Activated CD8-positive, alpha-beta memory T cell treated with anti-CD3 and anti-CD28 coated beads, Interleukin-2, amount 50 U/mL, for 4 hours (primary cell): Measurements from ENCODE around the gene GRAMD2B.

ENCODE experiments used
- DNase-seq: peaks from one replicate; pipeline ENCODE4 v3.0.0-alpha.2; 2020

The GRAMD2B gene

GRCh38 chr5:126482591-126482990 lies 59.4 kb downstream of the GRAMD2B start:
- no peak for DNase-seq

- no peak for DNase-seq
These were observed 59.9 kb downstream of the GRAMD2B start for GRCh38 chr5:126483156-126483555.

- no peak for DNase-seq
These were observed 61.0 kb downstream of the GRAMD2B start for GRCh38 chr5:126484253-126484652.

- DNase-seq = no peak
These were observed 63.1 kb downstream of the GRAMD2B start for GRCh38 chr5:126486332-126486731.

- no peak for DNase-seq
These were observed 64.4 kb downstream of the GRAMD2B start for GRCh38 chr5:126487596-126487995.

- no peak for DNase-seq
These were observed 65.3 kb downstream of the GRAMD2B start for GRCh38 chr5:126488443-126489065.

GRCh38 chr5:126490167-126490940 lies 67.1 kb downstream of the GRAMD2B start:
- no peak for DNase-seq

- no peak for DNase-seq
These were observed 69.7 kb downstream of the GRAMD2B start for GRCh38 chr5:126492939-126493338.

GRCh38 chr5:126494393-126494792 lies 71.2 kb downstream of the GRAMD2B start:
- DNase-seq = no peak

GRCh38 chr5:126497506-126497905 lies 74.3 kb downstream of the GRAMD2B start:
- no peak for DNase-seq

- DNase-seq = no peak
These were observed 76.1 kb downstream of the GRAMD2B start for GRCh38 chr5:126499278-126499677.

GRCh38 chr5:126499853-126500342 lies 76.7 kb downstream of the GRAMD2B start:
- no peak for DNase-seq

- no peak for DNase-seq
These were observed 78.2 kb downstream of the GRAMD2B start for GRCh38 chr5:126501448-126501847.

GRCh38 chr5:126503602-126504104 lies 80.4 kb downstream of the GRAMD2B start:
- no peak for DNase-seq

GRCh38 chr5:126506079-126506478 lies 82.9 kb downstream of the GRAMD2B start:
- no peak for DNase-seq

GRCh38 chr5:126508251-126508961 lies 85.2 kb downstream of the GRAMD2B start:
- DNase-seq = no peak

GRCh38 chr5:126508962-126509279 lies 85.7 kb downstream of the GRAMD2B start:
- no peak for DNase-seq

- no peak for DNase-seq
These were observed 86.1 kb downstream of the GRAMD2B start for GRCh38 chr5:126509339-126509738.

- no peak for DNase-seq
These were observed 88.8 kb downstream of the GRAMD2B start for GRCh38 chr5:126511961-126512360.

- DNase-seq = no peak
These were observed 89.2 kb downstream of the GRAMD2B start for GRCh38 chr5:126512451-126512850.

GRCh38 chr5:126513302-126513701 lies 90.1 kb downstream of the GRAMD2B start:
- no peak for DNase-seq

- DNase-seq = no peak
These were observed 90.5 kb downstream of the GRAMD2B start for GRCh38 chr5:126513703-126514102.

GRCh38 chr5:126514131-126514557 lies 90.9 kb downstream of the GRAMD2B start:
- no peak for DNase-seq
